HG02938 (cell line): ENCODE data around the gene GFM1.

Experiments
- ATAC-seq: cut with Tn5 transposase; IDR thresholded peaks from one replicate; pipeline ENCODE4 v1.9.1; 2021; ENCODE audit warnings: mild to moderate bottlenecking, moderate library complexity; ENCODE audit not compliant: unreplicated experiment

GFM1 gene

GRCh38 chr3:158723991-158724390 is 79.7 kb downstream of the GFM1 start:
- no peak for ATAC-seq

- ATAC-seq = no peak
These were observed 81.2 kb downstream of the GFM1 start for GRCh38 chr3:158725348-158726011.

- ATAC-seq = peak; percentile 69
These were observed 83.1 kb downstream of the GFM1 start for GRCh38 chr3:158727206-158728060.

- no peak for ATAC-seq
These were observed 83.7 kb downstream of the GFM1 start for GRCh38 chr3:158728061-158728377.

- no peak for ATAC-seq
These were observed 84.5 kb downstream of the GFM1 start for GRCh38 chr3:158728851-158729250.

DNA sequence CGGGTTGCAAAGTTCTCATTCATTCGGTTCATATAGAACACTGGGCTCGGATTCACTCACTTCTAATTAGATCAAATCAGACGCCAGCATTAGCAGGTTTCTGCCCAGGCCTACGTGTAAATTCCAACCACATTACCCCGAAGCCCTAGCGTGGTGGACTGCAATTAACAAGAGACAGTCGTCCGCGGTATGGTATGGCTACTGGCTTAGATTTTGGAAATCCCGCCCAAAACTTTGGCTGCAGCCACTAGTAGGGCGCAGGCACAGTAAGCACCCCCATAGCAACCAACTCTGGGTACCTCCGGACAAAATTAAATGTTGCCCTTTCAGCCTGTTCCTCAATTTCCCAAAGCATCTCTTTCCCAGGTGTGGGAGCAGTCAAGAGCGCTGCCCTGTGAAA is 87.2 kb downstream of the GFM1 start:
- ATAC-seq = no peak

GRCh38 chr3:158731938-158732855 is 87.9 kb downstream of the GFM1 start, which contains the start of gene RARRES1:
TSS of gene RARRES1 (minus strand) at chr3:158732457. CDS start at chr3:158732415, 42 bp downstream.
- ATAC-seq = peak; percentile 68

GRCh38 chr3:158732856-158733200 is 88.5 kb downstream of the GFM1 start:
- no peak for ATAC-seq

DNA sequence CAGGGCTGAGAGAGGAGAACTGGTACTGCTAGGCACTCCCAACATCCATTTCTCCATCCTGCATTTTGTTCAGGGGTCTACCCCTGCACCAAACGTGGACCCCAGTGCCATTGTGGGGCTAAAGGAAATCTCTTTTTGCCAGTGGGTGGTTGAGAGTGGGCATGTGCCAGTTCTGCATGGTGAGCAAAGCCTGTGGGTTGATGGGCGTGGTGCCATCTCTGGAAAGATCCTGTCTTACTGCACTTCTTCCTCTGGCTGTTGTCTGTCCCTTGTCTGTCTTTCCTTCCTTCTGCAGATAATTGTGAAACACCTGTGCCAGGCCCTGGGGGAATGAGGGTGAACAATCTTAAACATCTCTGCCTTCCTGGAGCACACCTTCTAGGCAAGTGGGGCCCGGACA is 89.3 kb downstream of the GFM1 start:
- ATAC-seq = no peak

DNA sequence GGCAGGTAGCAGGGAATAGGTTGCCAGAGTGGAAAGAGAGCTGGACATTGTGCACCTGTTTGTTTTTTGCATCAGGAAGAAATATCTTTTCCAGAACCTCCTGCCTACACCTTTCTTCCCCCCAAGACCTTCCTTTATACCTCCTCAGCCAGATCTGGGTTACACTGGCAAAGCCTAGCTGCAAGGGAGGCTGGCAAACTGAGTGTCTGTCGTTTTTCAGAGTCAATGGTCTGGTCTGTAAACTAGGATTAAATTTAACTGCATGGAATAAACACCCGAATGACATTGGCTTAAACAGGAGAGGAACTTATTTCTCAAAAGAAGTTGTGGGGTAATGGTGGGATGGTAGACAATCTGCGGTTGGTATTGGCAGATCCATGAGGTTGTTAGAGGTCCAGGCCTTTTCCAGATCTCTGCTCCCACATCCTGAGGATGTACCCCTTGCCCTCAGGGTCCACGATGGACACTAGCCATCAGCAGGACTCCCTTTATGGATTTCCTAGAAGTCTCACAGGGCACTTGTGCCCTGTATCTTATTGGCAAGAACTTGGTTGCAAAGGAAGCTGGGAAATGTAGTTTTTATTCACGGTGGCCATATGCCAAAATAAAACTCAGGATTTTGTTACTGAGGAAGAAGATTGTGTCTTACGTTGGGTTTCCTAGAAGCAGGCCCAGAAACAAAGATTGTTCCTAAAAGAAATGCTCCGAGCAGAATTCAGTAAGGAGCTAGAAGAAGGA is 91.1 kb downstream of the GFM1 start:
- no peak for ATAC-seq

DNA sequence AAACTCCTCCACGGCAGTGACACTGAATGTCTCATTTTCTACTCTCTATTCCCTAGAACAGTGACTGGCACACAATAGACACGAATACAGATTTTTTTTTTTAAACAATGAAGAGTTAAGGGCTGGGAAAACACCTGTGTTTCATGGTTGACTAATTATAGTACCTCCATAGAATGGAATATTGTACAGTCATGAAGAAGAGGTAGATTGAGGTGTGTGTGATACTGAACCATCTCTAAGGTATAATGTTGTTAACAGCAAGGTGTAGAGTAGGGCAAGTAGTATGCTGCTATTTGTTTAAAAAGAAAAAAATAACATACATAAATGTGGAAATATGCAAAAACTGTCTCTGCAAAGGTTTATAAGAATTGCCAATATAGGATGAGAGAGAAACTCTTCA is 93.1 kb downstream of the GFM1 start:
- ATAC-seq = no peak

GRCh38 chr3:158737976-158738615 is 93.8 kb downstream of the GFM1 start:
- ATAC-seq = no peak

DNA sequence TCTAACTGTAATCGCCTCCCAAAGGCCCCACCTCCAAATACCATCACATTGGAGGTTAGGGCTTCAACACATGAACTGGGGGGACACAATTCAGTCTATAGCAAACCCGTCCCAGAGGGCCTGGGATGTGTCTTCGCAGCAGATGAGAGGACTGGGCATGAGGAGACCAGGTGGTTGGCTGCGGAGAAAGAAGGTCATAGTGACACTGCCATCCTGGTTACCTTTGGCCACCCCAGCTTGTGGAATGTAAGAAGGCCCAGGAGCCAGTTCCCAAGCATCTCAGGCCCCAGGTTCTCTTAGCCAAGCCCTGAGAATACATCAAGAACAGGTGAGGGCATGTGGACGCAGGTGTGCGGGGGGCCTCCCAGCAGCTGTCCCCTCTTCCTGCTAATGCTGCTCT is 94.3 kb downstream of the GFM1 start:
- ATAC-seq = no peak

GRCh38 chr3:158739078-158739477 is 94.8 kb downstream of the GFM1 start:
- ATAC-seq = no peak

DNA sequence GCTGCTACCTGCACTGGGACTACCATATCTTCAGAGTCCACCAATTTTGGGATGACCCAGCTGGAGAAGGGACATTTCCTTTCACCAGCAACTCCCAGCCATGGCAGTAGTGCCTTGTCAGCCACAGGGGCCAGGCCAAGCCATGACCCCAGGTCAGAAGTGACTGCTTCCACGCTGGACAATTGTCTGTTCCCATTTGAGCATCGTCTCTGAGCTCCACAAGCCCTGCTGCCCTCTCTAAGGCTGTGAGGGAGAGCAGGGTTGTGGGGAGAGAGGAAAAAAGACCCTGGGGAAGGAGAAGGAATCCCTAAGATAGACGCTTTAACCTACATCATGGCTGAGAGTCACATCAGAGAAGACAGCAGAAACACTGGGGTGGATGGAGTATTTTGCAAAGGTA is 95.3 kb downstream of the GFM1 start:
- no peak for ATAC-seq
